ENCODE measurements around the gene GREB1.

Gene GREB1

DNA sequence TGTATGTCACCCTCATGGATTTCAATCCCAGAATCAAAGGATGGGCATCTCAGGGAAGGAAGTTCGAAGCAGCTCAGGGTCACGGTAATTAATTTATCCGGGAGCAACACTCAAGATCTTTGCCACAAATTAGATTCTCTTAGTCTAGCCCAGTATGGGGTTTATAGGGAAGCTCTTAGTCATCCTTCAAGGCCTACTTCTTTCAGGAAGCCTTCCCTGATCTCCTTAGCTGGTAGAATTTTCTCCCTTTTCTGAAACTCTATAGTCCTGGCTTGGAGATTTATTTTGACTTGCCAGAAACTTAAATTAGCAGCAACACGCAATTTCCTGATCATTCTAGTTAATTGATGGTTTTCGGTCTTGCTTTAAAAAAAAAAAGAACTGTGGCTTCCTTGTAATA is 20.5 kb upstream of the GREB1 start:
- no peaks in the 10 kb centered on the region for H3K36me3 ChIP-seq (ENCODE audit: control insufficient read depth, insufficient read depth, low read length)
- no peak overlapping the region for H3K27ac ChIP-seq (ENCODE audit: low read depth, low read length)
- H3K9ac ChIP-seq (ENCODE audit: low read length): no peak overlapping the region
- H3K9me3 ChIP-seq (ENCODE audit: control insufficient read depth, insufficient read depth, low read depth, low read length): no peaks in the 10 kb centered on the region
- peaks cover 29% of the 10 kb centered on the region for H3K4me1 ChIP-seq (ENCODE audit: control insufficient read depth, insufficient read depth, low read length)
- no peaks in the 10 kb centered on the region for H3K27me3 ChIP-seq (ENCODE audit: control insufficient read depth, insufficient read depth, low read length)
- H3K4me3 ChIP-seq (ENCODE audit: low read depth, low read length): no peak overlapping the region

DNA sequence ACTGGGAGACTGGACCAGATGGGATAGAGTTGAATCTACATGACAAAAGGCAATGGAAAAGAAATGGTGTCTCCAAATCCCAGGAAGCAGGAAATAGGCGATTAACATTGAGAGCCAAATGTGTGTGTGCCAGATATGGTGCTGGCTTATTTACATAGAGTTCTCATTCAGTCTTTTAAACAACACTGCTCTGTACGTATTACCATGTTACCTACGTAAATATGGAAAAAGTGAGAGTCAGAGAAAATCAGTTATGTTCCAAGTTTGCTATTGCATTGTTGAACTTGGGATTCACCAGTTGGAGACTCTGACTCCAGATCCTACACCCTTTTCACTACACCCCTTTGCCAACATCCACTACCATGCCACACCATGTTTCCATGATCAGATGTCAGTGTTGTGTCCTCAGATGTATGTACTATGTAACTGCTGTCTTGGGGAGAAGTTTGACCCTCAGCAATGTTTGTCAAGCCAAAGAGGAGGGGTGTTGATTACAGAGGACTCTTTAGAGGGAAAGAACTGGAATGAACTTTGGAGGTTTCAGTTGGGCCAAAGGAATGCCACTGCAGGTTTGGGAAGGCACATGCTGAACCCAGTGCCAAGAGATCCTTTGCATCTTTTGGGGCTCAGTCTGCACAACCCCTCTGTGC is 19.6 kb upstream of the GREB1 start:
- Histone ChIP-seq H3K36me3 (ENCODE audit: control insufficient read depth, insufficient read depth, low read length) (no peaks in the 10 kb centered on the region), H3K4me3 (ENCODE audit: low read depth, low read length) (no peak overlapping the region), H3K27ac (ENCODE audit: low read depth, low read length) (no peak overlapping the region), H3K9ac (ENCODE audit: low read length) (no peak overlapping the region), H3K9me3 (ENCODE audit: control insufficient read depth, insufficient read depth, low read depth, low read length) (no peaks in the 10 kb centered on the region), H3K4me1 (ENCODE audit: control insufficient read depth, insufficient read depth, low read length) (peaks cover 29% of the 10 kb centered on the region), H3K27me3 (ENCODE audit: control insufficient read depth, insufficient read depth, low read length) (no peaks in the 10 kb centered on the region)

DNA sequence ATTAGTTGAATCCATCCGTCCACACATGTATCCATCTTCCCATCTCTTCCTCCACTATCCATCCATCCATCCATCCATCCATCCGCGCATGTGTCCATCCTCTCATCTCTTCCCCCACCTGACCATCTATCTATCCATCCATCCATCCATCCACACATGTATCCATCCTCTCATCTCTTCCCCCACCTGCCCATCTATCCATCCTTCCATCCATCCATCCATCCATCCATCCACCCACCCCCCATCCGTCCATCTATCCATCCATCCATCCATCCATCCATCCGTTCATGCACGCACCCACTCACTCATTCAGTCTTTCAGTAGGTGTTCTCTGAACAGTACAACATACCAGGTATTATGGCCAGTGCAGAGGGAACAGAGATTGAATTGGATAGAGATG is 18.9 kb upstream of the GREB1 start:
- Histone ChIP-seq H3K27me3 (ENCODE audit: control insufficient read depth, insufficient read depth, low read length) (no peaks in the 10 kb centered on the region), H3K4me1 (ENCODE audit: control insufficient read depth, insufficient read depth, low read length) (peaks cover 29% of the 10 kb centered on the region), H3K9ac (ENCODE audit: low read length) (no peak overlapping the region), H3K36me3 (ENCODE audit: control insufficient read depth, insufficient read depth, low read length) (no peaks in the 10 kb centered on the region), H3K27ac (ENCODE audit: low read depth, low read length) (no peak overlapping the region), H3K9me3 (ENCODE audit: control insufficient read depth, insufficient read depth, low read depth, low read length) (no peaks in the 10 kb centered on the region), H3K4me3 (ENCODE audit: low read depth, low read length) (no peak overlapping the region)

DNA sequence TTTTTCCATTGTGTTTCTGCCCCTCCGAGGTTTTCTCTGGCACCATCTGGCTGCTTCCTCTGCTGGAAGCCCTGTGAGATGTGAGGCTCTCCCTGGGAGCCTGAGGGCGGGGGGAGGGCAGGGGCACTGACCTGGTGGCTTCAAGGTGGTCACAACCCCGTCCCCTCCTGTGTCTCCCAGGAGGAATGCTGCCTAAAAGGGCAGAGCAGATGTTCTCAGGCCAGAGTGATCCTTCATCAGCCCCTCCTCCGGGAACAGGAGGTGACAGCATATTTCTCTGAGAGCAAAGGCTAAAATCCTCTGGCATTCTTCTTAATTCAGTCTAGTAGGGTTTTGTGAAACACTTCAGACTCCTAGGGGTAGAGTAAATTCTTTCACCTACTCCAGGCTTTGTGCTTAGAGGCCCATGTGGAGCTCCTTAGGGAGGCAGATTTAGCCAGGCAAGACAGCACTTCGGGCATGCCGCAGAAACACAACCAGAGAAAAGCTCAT is 18.3 kb upstream of the GREB1 start:
- Histone ChIP-seq H3K27me3 (ENCODE audit: control insufficient read depth, insufficient read depth, low read length) (no peaks in the 10 kb centered on the region), H3K4me3 (ENCODE audit: low read depth, low read length) (no peak overlapping the region), H3K9ac (ENCODE audit: low read length) (no peak overlapping the region), H3K27ac (ENCODE audit: low read depth, low read length) (no peak overlapping the region), H3K9me3 (ENCODE audit: control insufficient read depth, insufficient read depth, low read depth, low read length) (no peaks in the 10 kb centered on the region), H3K36me3 (ENCODE audit: control insufficient read depth, insufficient read depth, low read length) (no peaks in the 10 kb centered on the region), H3K4me1 (ENCODE audit: control insufficient read depth, insufficient read depth, low read length) (peaks cover 29% of the 10 kb centered on the region)

DNA sequence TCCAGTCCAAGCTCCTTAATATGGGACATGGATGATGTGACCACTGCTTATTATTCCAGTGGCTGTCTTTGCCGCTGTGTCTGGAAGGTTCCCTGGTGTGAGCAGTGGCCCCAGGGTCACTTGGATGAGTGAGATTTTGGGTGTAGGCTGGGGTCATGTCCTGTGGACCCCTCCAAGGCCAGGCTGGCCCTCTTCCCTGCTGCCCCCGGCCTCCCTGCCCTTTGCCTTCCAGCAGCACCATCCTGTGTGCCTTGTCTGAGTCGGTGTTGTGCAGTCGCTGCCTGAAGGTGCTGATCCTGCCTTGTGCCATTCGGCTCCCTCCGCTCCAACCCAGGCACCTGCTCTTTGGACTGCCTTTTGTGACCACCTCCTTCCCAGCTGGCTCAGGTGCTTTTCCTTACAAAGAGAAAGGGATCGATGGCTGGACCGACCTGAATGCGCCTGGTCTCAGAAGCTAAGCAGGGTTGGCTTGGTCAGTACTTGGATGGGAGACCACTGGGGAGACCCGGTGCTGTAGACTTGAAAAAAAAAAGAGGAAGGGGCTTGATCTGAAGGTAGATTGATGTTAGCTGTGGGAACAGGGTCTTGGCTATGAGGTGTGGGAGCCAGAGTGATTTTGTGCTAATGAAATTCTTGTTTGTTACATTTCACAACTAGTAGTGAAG is 16.7 kb upstream of the GREB1 start:
- H3K4me1 ChIP-seq (ENCODE audit: control insufficient read depth, insufficient read depth, low read length): peaks cover 24% of the 10 kb centered on the region
- no peak overlapping the region for H3K27ac ChIP-seq (ENCODE audit: low read depth, low read length)
- no peak overlapping the region for H3K9ac ChIP-seq (ENCODE audit: low read length)
- H3K27me3 ChIP-seq (ENCODE audit: control insufficient read depth, insufficient read depth, low read length): no peaks in the 10 kb centered on the region
- no peak overlapping the region for H3K4me3 ChIP-seq (ENCODE audit: low read depth, low read length)
- H3K36me3 ChIP-seq (ENCODE audit: control insufficient read depth, insufficient read depth, low read length): no peaks in the 10 kb centered on the region
- H3K9me3 ChIP-seq (ENCODE audit: control insufficient read depth, insufficient read depth, low read depth, low read length): no peaks in the 10 kb centered on the region

DNA sequence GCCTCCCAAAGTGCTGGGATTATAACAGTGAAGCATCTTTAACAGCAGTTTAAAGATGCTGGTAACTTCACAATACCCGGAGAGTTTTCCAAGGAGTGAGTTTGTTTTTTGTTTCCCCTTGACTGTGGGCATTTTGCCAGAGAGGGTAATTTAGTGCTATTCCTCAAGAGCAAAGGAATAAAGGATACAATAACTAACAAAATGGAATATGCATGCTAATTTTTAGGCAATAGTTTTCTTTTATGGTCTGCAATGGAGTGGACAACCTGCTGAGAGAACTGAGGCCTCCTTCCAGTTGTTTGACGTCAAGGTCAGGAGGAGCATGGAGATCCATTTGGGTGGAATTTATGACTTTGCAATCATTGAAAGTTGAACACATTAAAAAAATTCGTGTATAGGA is 15.9 kb upstream of the GREB1 start:
- H3K9me3 ChIP-seq (ENCODE audit: control insufficient read depth, insufficient read depth, low read depth, low read length): no peaks in the 10 kb centered on the region
- H3K4me3 ChIP-seq (ENCODE audit: low read depth, low read length): no peak overlapping the region
- no peaks in the 10 kb centered on the region for H3K27me3 ChIP-seq (ENCODE audit: control insufficient read depth, insufficient read depth, low read length)
- no peak overlapping the region for H3K9ac ChIP-seq (ENCODE audit: low read length)
- no peak overlapping the region for H3K27ac ChIP-seq (ENCODE audit: low read depth, low read length)
- H3K36me3 ChIP-seq (ENCODE audit: control insufficient read depth, insufficient read depth, low read length): no peaks in the 10 kb centered on the region
- H3K4me1 ChIP-seq (ENCODE audit: control insufficient read depth, insufficient read depth, low read length): peaks cover 24% of the 10 kb centered on the region

DNA sequence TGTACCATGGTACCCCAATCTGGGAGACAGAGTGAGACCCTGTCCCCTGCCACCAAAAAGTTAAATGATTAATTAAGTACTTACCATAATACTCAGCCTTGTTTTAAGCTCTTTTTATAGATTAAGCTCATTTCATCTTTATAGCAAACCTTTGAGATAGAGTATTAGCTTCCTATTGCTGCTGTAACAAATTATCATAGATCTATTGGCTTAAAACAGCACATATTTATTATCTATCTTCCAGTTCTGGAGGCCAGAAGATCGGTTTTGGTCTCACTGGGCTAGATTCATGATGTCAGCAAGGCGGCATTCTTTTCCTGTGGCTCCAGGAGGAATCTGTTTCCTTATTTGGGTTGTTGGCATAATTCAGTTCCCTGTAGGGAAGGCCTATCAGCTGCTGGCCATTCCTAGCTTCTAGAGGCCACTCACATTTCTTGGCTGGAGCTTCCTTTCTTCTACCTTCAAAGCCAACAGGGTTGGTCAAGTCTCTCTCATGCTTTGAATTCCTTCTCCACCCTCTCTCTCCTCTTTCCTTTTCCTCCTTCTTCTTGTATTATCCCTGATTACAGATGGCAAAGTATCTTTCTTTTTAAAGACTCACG is 13.7 kb upstream of the GREB1 start:
- no peaks in the 10 kb centered on the region for H3K9me3 ChIP-seq (ENCODE audit: control insufficient read depth, insufficient read depth, low read depth, low read length)
- no peaks in the 10 kb centered on the region for H3K36me3 ChIP-seq (ENCODE audit: control insufficient read depth, insufficient read depth, low read length)
- no peak overlapping the region for H3K4me3 ChIP-seq (ENCODE audit: low read depth, low read length)
- no peaks in the 10 kb centered on the region for H3K27me3 ChIP-seq (ENCODE audit: control insufficient read depth, insufficient read depth, low read length)
- no peak overlapping the region for H3K27ac ChIP-seq (ENCODE audit: low read depth, low read length)
- peaks cover 16% of the 10 kb centered on the region for H3K4me1 ChIP-seq (ENCODE audit: control insufficient read depth, insufficient read depth, low read length)
- H3K9ac ChIP-seq (ENCODE audit: low read length): no peak overlapping the region

DNA sequence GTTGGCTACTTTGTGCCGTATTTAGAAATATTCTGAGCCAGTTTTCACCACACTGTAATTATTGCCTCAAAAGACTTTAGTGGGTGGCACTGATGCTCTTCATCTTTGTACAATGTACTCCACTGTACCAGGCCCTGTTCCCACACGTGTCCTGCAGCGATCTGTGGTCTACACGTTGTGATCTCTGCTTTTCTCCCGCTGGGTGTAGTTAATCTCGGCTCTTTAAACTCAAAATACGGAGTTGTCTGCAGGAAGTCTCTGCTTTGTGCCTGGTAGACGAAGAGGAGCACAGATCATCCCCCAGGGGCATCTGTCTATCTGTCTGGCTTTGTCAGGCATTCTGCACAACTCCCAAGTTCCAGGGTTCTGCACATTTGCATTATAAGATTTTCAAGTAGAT is 12.1 kb upstream of the GREB1 start:
- H3K27ac ChIP-seq (ENCODE audit: low read depth, low read length): no peak overlapping the region
- no peaks in the 10 kb centered on the region for H3K27me3 ChIP-seq (ENCODE audit: control insufficient read depth, insufficient read depth, low read length)
- H3K36me3 ChIP-seq (ENCODE audit: control insufficient read depth, insufficient read depth, low read length): 0 out of 2 replicates have a peak, but pooled peaks cover under 1% of the 10 kb centered on the region
- peaks cover 12% of the 10 kb centered on the region for H3K4me1 ChIP-seq (ENCODE audit: control insufficient read depth, insufficient read depth, low read length)
- no peak overlapping the region for H3K4me3 ChIP-seq (ENCODE audit: low read depth, low read length)
- H3K9ac ChIP-seq (ENCODE audit: low read length): no peak overlapping the region
- H3K9me3 ChIP-seq (ENCODE audit: control insufficient read depth, insufficient read depth, low read depth, low read length): no peaks in the 10 kb centered on the region

DNA sequence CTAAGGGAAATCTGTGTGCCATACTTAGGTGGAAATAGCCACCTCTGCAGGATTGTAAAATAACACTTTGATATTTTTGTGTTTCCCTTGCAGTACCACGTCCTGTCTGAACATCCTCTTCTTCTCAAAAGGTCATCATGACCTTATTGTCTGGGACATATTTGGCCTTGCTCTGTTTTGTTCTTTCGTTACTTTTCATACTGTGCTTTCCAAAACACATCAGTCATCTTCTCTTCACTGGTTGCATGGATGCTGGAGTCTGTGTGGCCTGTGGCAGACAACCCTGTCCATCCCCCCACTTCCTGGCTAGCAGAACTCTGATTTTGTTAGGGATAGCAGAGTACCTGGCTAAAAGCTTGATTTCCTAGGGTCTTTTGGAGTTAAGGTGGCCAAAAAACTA is 9.4 kb upstream of the GREB1 start:
- no peaks in the 10 kb centered on the region for H3K27me3 ChIP-seq (ENCODE audit: control insufficient read depth, insufficient read depth, low read length)

DNA sequence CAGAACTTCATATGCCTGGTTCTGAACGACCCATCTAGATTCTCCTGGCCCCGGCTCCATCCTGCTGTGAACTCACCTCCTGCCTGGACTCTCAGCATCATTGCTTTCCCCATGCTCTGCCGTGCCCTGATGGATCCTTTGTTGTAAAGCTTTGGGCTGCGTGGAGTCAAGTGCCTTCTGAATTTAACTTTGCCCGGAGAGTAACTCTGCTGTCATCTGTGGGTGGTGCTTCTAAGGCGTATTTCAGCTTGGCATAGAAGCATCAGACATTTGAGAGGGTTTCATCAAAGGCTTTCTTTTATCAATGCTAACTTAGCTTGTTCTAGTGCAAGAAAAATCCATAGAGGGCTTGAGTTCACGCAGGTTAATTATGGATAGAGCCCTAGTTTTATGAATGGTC is 8.1 kb upstream of the GREB1 start:
- Histone ChIP-seq H3K4me1 (ENCODE audit: control insufficient read depth, insufficient read depth, low read length) (peaks cover 10% of the 10 kb centered on the region), H3K36me3 (ENCODE audit: control insufficient read depth, insufficient read depth, low read length) (0 out of 2 replicates have a peak, but pooled peaks cover 2% of the 10 kb centered on the region), H3K27ac (ENCODE audit: low read depth, low read length) (no peak overlapping the region), H3K9me3 (ENCODE audit: control insufficient read depth, insufficient read depth, low read depth, low read length) (no peaks in the 10 kb centered on the region), H3K9ac (ENCODE audit: low read length) (no peak overlapping the region), H3K4me3 (ENCODE audit: low read depth, low read length) (no peak overlapping the region), H3K27me3 (ENCODE audit: control insufficient read depth, insufficient read depth, low read length) (no peaks in the 10 kb centered on the region)

More for the DNA sequence above, 9.4 kb upstream of the GREB1 start:
- H3K9me3 ChIP-seq (ENCODE audit: control insufficient read depth, insufficient read depth, low read depth, low read length): no peaks in the 10 kb centered on the region
- H3K36me3 ChIP-seq (ENCODE audit: control insufficient read depth, insufficient read depth, low read length): 0 out of 2 replicates have a peak, but pooled peaks cover 2% of the 10 kb centered on the region
- H3K4me1 ChIP-seq (ENCODE audit: control insufficient read depth, insufficient read depth, low read length): peaks cover 9% of the 10 kb centered on the region
- no peak overlapping the region for H3K4me3 ChIP-seq (ENCODE audit: low read depth, low read length)
- H3K27ac ChIP-seq (ENCODE audit: low read depth, low read length): no peak overlapping the region
- H3K9ac ChIP-seq (ENCODE audit: low read length): no peak overlapping the region

DNA sequence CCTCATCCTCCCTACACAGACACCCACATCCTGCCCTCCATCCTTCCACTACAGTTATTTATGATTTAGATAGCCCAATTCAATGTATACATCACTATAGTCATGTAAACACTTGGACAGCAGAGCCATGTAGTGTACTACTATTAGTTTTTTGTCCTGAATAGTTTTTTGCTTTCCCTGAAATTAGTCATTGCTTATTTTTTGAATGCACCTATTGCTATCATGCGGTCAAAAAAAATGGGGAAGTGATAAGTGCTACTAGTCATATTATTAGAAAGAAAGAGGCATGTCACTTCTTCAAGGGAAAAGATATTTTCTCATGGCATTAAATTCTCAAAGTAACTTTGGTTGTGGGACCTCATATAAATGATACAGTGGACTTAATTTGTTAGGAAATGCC is 6.8 kb upstream of the GREB1 start:
- no peaks in the 10 kb centered on the region for H3K27me3 ChIP-seq (ENCODE audit: control insufficient read depth, insufficient read depth, low read length)
- no peak overlapping the region for H3K4me3 ChIP-seq (ENCODE audit: low read depth, low read length)

More for the DNA sequence above, 6.8 kb upstream of the GREB1 start:
- 0 out of 2 replicates have a peak, but pooled peaks cover 2% of the 10 kb centered on the region for H3K36me3 ChIP-seq (ENCODE audit: control insufficient read depth, insufficient read depth, low read length)
- H3K9ac ChIP-seq (ENCODE audit: low read length): no peak overlapping the region
- H3K9me3 ChIP-seq (ENCODE audit: control insufficient read depth, insufficient read depth, low read depth, low read length): no peaks in the 10 kb centered on the region
- H3K4me1 ChIP-seq (ENCODE audit: control insufficient read depth, insufficient read depth, low read length): peaks cover 13% of the 10 kb centered on the region
- no peak overlapping the region for H3K27ac ChIP-seq (ENCODE audit: low read depth, low read length)

Measured in HUES6 (cell line).